Renal pelvis (tissue), 4 donors: ENCODE results near the gene PPID. TPM values are rescaled to one million over a fixed set of nuclear protein-coding genes. Genes with fewer than 3 reads are reported as not detected.
A peak's percentile ranks its signal among the peaks of the same experiment; 100 is the strongest.
"Not testable (repeated sequence)": the region's sequence is repeated elsewhere in the genome, so short reads cannot be mapped to it uniquely, and the experiment has no call there.

ENCODE experiments used
- DNase-seq: peaks from one replicate; pipeline ENCODE4 v3.0.0-alpha.2; 2013
- polyA plus RNA-seq, 3 donors: library from polyadenylated mRNA; unstranded; fragments of 120-200 nt; gene quantifications; one replicate each; pipeline ENCODE4 v1.2.1, GENCODE V29; 2013; ENCODE audit not compliant: insufficient read length in 3 of 3

The PPID gene
- polyA plus RNA-seq, 3 donors, result 59.6 to 75.0 (median 66.8) TPM

GRCh38 chr4:158671915-158672806, 51.0 kb downstream of the PPID start, which contains the start of gene ETFDH:
Gene ETFDH (plus strand): TSS chr4:158672296. CDS start chr4:158672457, 161 bp downstream.
- peak; percentile 99 for DNase-seq

- DNase-seq, result no peak
Measured at GRCh38 chr4:158671665-158671914, 51.6 kb downstream of the PPID start, which contains the start of gene C4orf46. Gene C4orf46 (minus strand): TSS chr4:158671887. CDS start chr4:158671801, 86 bp downstream.

GRCh38 chr4:158670975-158671664, 52.1 kb downstream of the PPID start:
- peak; percentile 74 for DNase-seq

- no peak for DNase-seq
Measured at GRCh38 chr4:158669310-158669709, 53.9 kb downstream of the PPID start.

- no peak for DNase-seq
Measured at GRCh38 chr4:158667651-158668198, 55.5 kb downstream of the PPID start.

GRCh38 chr4:158666892-158667291, 56.3 kb downstream of the PPID start:
- DNase-seq, result no peak

- no peak for DNase-seq
Measured at GRCh38 chr4:158664806-158665205, 58.4 kb downstream of the PPID start.

- DNase-seq, result not testable (repeated sequence)
Measured at GRCh38 chr4:158663707-158664625, 59.2 kb downstream of the PPID start.

- not testable (repeated sequence) for DNase-seq
Measured at GRCh38 chr4:158663255-158663654, 59.9 kb downstream of the PPID start.

Other genes with a start within 250 kb of the PPID start
- gene RXFP1, start 201.5 kb downstream of the PPID start, polyA plus RNA-seq, result under 1 TPM in 2 of 3 donors, not detected in 1; 0.18 to 0.21 TPM
- 10 to 100 TPM; 17.5 to 18.3 (median 17.8) TPM for gene C4orf46, start 51.5 kb downstream of the PPID start, polyA plus RNA-seq
- 10 to 100 TPM; 26.6 to 34.4 (median 34.0) TPM for gene ETFDH, start 51.1 kb downstream of the PPID start, polyA plus RNA-seq
- 10 to 100 TPM; 42.8 to 43.6 (median 43.0) TPM for gene FNIP2, start 45.6 kb upstream of the PPID start, polyA plus RNA-seq